ENCODE results near the gene CORO2B. TPM values are rescaled to one million over a fixed set of nuclear protein-coding genes. Genes with fewer than 3 reads are reported as not detected.

The CORO2B gene
- total RNA-seq, 1 donor from 2014 or later: 3.9 TPM

DNA sequence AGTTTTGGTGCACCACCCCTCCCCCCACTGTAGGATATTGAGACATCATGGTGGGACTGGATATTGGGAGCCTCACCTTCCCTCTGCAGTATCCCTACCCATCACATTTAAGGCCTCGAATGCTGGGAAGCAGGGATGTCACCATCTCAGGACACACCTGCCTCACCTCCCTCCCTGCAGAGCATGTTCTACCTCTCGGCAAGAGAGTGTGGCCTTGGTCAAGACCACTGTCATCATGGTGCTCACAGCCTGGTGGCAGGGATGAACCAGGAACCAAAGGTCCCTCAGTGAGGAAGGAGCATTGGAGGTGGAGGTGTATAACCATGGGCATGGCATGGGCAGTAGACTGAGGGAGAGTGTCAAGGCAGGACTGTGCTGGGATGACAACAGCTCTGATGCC lies 104.8 kb downstream of the CORO2B start:
- no peak for DNase-seq (ENCODE audit: extremely low spot score, unreplicated experiment)
- H3K9me3 Mint-ChIP-seq: no peaks in the 10 kb centered on the region
- H3K27ac Mint-ChIP-seq: no peak overlapping the region
- H3K4me1 Mint-ChIP-seq (ENCODE audit: unreplicated experiment): no peaks in the 10 kb centered on the region
- H3K27me3 Mint-ChIP-seq: peaks cover 4% of the 10 kb centered on the region
- TF ChIP-seq, protein P1, sequence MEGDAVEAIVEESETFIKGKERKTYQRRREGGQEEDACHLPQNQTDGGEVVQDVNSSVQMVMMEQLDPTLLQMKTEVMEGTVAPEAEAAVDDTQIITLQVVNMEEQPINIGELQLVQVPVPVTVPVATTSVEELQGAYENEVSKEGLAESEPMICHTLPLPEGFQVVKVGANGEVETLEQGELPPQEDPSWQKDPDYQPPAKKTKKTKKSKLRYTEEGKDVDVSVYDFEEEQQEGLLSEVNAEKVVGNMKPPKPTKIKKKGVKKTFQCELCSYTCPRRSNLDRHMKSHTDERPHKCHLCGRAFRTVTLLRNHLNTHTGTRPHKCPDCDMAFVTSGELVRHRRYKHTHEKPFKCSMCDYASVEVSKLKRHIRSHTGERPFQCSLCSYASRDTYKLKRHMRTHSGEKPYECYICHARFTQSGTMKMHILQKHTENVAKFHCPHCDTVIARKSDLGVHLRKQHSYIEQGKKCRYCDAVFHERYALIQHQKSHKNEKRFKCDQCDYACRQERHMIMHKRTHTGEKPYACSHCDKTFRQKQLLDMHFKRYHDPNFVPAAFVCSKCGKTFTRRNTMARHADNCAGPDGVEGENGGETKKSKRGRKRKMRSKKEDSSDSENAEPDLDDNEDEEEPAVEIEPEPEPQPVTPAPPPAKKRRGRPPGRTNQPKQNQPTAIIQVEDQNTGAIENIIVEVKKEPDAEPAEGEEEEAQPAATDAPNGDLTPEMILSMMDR (conservative IDR thresholded peaks at IDR 0.05): no peak
- H3K36me3 Mint-ChIP-seq: no peaks in the 10 kb centered on the region
- no peak overlapping the region for H3K4me3 Mint-ChIP-seq

GRCh38 chr15:68684476-68684875 lies 105.7 kb downstream of the CORO2B start:
- TF ChIP-seq, protein P1 (conservative IDR thresholded peaks at IDR 0.05): no peak
- Mint-ChIP-seq H3K9me3 (no peaks in the 10 kb centered on the region), H3K4me1 (ENCODE audit: unreplicated experiment) (no peaks in the 10 kb centered on the region), H3K27me3 (peaks cover 4% of the 10 kb centered on the region), H3K27ac (no peak overlapping the region), H3K4me3 (no peak overlapping the region), H3K36me3 (no peaks in the 10 kb centered on the region)
- DNase-seq (ENCODE audit: extremely low spot score, unreplicated experiment): no peak

- TF ChIP-seq, protein P1 (conservative IDR thresholded peaks at IDR 0.05): no peak
- H3K4me3 Mint-ChIP-seq: no peak overlapping the region
- peaks cover 5% of the 10 kb centered on the region for H3K4me1 Mint-ChIP-seq (ENCODE audit: unreplicated experiment)
- no peak overlapping the region for H3K27ac Mint-ChIP-seq
- H3K36me3 Mint-ChIP-seq: no peaks in the 10 kb centered on the region
- peaks cover under 1% of the 10 kb centered on the region for H3K27me3 Mint-ChIP-seq
- no peaks in the 10 kb centered on the region for H3K9me3 Mint-ChIP-seq
- no peak for DNase-seq (ENCODE audit: extremely low spot score, unreplicated experiment)
These were observed 108.4 kb downstream of the CORO2B start for GRCh38 chr15:68687136-68687735.

- TF ChIP-seq, protein P1 (conservative IDR thresholded peaks at IDR 0.05): no peak
- Mint-ChIP-seq H3K27ac (peak overlapping the region; percentile 65), H3K27me3 (peaks cover 3% of the 10 kb centered on the region), H3K36me3 (no peaks in the 10 kb centered on the region), H3K4me1 (ENCODE audit: unreplicated experiment) (peaks cover 20% of the 10 kb centered on the region), H3K9me3 (no peaks in the 10 kb centered on the region), H3K4me3 (no peak overlapping the region)
- no peak for DNase-seq (ENCODE audit: extremely low spot score, unreplicated experiment)
These were observed 112.9 kb downstream of the CORO2B start for GRCh38 chr15:68691705-68692104.

GRCh38 chr15:68693071-68693470 lies 114.3 kb downstream of the CORO2B start:
- TF ChIP-seq, protein P1 (conservative IDR thresholded peaks at IDR 0.05): no peak
- peaks cover 20% of the 10 kb centered on the region for H3K4me1 Mint-ChIP-seq (ENCODE audit: unreplicated experiment)
- no peaks in the 10 kb centered on the region for H3K36me3 Mint-ChIP-seq
- peaks cover 3% of the 10 kb centered on the region for H3K27me3 Mint-ChIP-seq
- no peaks in the 10 kb centered on the region for H3K9me3 Mint-ChIP-seq
- no peak for DNase-seq (ENCODE audit: extremely low spot score, unreplicated experiment)
- no peak overlapping the region for H3K27ac Mint-ChIP-seq
- no peak overlapping the region for H3K4me3 Mint-ChIP-seq

Measured in type B pancreatic cell (in vitro differentiated cells).